Smooth muscle cell (in vitro differentiated cells): Measurements from ENCODE around the gene CCNG1. TPM values are rescaled to one million over a fixed set of nuclear protein-coding genes. Genes with fewer than 3 reads are reported as not detected.

ENCODE experiments used
- DNase-seq: peaks from one replicate; lab custom pipeline; 2025; ENCODE audit not compliant: unreplicated experiment; lab: John Stamatoyannopoulos, UW
- H2AFZ ChIP-seq: fragments of 200-600 bp; sonication (generic); 2 replicates; pipeline ENCODE4 v1.6.0; 2016; ENCODE audit warnings: antibody characterized with exemption, low read depth, mild to moderate bottlenecking
- H3F3A ChIP-seq: fragments of 200-600 bp; sonication (generic); 2 replicates; pipeline ENCODE4 v1.6.0; 2017; ENCODE audit warnings: antibody characterized with exemption, low read depth
- H3K27ac ChIP-seq: fragments of 200-600 bp; sonication (generic); 2 replicates; pipeline ENCODE4 v1.5.1; 2016; ENCODE audit warnings: low read depth, mild to moderate bottlenecking
- H3K27me3 ChIP-seq: fragments of 200-600 bp; sonication (generic); 2 replicates; pipeline ENCODE4 v1.6.1; 2016; ENCODE audit warnings: low read depth, mild to moderate bottlenecking
- H3K36me3 ChIP-seq: fragments of 200-600 bp; sonication (generic); 2 replicates; pipeline ENCODE4 v1.5.1; 2016; ENCODE audit warnings: low read depth
- H3K4me1 ChIP-seq: fragments of 200-600 bp; sonication (generic); 2 replicates; pipeline ENCODE4 v1.5.1; 2016; ENCODE audit warnings: low read depth
- H3K4me2 ChIP-seq: fragments of 200-600 bp; sonication (generic); 2 replicates; pipeline ENCODE4 v1.6.0; 2016; ENCODE audit warnings: mild to moderate bottlenecking
- H3K4me3 ChIP-seq: fragments of 200-600 bp; sonication (generic); 2 replicates; pipeline ENCODE4 v1.5.1; 2016; ENCODE audit warnings: mild to moderate bottlenecking
- H3K79me2 ChIP-seq: fragments of 200-600 bp; sonication (generic); 2 replicates; pipeline ENCODE4 v1.6.0; 2016; ENCODE audit warnings: low read depth, mild to moderate bottlenecking
- H3K9ac ChIP-seq: fragments of 200-600 bp; sonication (generic); 2 replicates; pipeline ENCODE4 v1.6.0; 2016; ENCODE audit warnings: low read depth
- H3K9me3 ChIP-seq: fragments of 200-600 bp; sonication (generic); replicated peaks from 2 replicates; pipeline ENCODE4 v1.5.1; 2016; ENCODE audit warnings: low read depth
- H4K20me1 ChIP-seq: fragments of 200-600 bp; sonication (generic); 2 replicates; pipeline ENCODE4 v1.6.0; 2016; ENCODE audit warnings: low read depth
- CTCF ChIP-seq: fragments of 200-600 bp; sonication (generic); IDR thresholded peaks from 2 replicates; pipeline ENCODE4 v1.5.1; 2017; ENCODE audit warnings: borderline replicate concordance, mild to moderate bottlenecking, antibody characterized with exemption; ENCODE audit not compliant: insufficient read depth, poor library complexity, severe bottlenecking
- WGBS: methylation state at CpG from one replicate; pipeline ENCODE4 v1.1.7; 2016; ENCODE audit warnings: low lambda C conversion rate; 5-methylcytosine and 5-hydroxymethylcytosine counted together
- polyA plus RNA-seq: library from polyadenylated mRNA; unstranded; fragments of >200 nt; fragmentation: Nextera tagmentation; extraction: Ambion mirVana; gene quantifications from 2 replicates; pipeline ENCODE4 v1.2.1, GENCODE V29; 2016
- total RNA-seq: library from RNA; depleted of rRNA; stranded (reverse); fragments of >200 nt; gene quantifications from 2 replicates; pipeline ENCODE4 v1.2.3, GENCODE V29; 2014

Gene CCNG1
- total and polyA plus RNA-seq, 2 experiments from 2014 or later, result 114 to 247 TPM

DNA sequence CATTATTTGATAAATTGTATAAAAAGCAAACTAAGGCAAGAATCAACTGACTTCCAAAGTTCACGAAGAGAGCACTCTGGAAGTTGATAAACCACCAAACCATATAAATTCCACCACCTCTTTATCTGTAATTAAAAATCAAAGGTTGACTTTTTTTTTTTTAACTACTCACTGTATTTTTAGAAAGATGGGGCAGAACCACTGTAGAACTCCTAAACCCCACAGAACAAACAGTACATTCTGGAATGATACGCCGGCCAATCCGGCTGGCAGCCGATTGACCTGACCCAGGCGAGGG is 435 bp upstream of the CCNG1 start:
- Histone ChIP-seq H3K4me1 (peaks cover 35% of the 10 kb centered on the region), H4K20me1 (peaks cover 44% of the 10 kb centered on the region), H3K27ac (peak overlapping the region; percentile 61), H3K9ac (peak overlapping the region; percentile 39), H3K4me3 (peak overlapping the region; percentile 96), H3K36me3 (peaks cover 5% of the 10 kb centered on the region), H3K27me3 (no peaks in the 10 kb centered on the region), H3K4me2 (peak overlapping the region; percentile 84), H2AFZ (peak overlapping the region; percentile 44), H3K9me3 (no peaks in the 10 kb centered on the region), H3K79me2 (peaks cover 44% of the 10 kb centered on the region), H3F3A (peaks cover 12% of the 10 kb centered on the region)
- 2% methylated on average over 6 of the region's 6 CpGs for WGBS
- no peak for TF ChIP-seq CTCF
- no peak for DNase-seq

- no peak for TF ChIP-seq CTCF
- Histone ChIP-seq H3K27ac (peak overlapping the region; percentile 93), H4K20me1 (peaks cover 63% of the 10 kb centered on the region), H3F3A (peaks cover 12% of the 10 kb centered on the region), H3K4me3 (peak overlapping the region; percentile 96), H3K9ac (peak overlapping the region; percentile 99), H3K4me1 (peaks cover 36% of the 10 kb centered on the region), H3K27me3 (no peaks in the 10 kb centered on the region), H3K4me2 (peak overlapping the region; percentile 100), H3K79me2 (peaks cover 51% of the 10 kb centered on the region), H3K9me3 (no peaks in the 10 kb centered on the region), H2AFZ (no peak overlapping the region), H3K36me3 (peaks cover 17% of the 10 kb centered on the region)
- 32% methylated on average over 2 of the region's 2 CpGs for WGBS
- no peak for DNase-seq
These were observed 1.7 kb downstream of the CCNG1 start for GRCh38 chr5:163439092-163439425.

DNA sequence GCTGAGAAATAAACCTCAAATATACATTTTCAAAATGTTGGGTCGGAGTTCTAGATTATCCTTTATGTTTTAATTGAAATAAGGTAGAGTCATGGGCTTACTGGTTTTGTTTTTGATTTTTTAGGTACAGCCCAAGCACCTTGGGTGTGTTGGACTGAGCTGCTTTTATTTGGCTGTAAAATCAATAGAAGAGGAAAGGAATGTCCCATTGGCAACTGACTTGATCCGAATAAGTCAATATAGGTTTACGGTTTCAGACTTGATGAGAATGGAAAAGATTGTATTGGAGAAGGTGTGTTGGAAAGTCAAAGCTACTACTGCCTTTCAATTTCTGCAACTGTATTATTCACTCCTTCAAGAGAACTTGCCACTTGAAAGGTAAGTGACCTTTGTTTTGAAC is 3.6 kb downstream of the CCNG1 start:
- H3K4me3 ChIP-seq, result no peak overlapping the region
- 93% methylated on average over 3 of the region's 3 CpGs for WGBS
- H3F3A ChIP-seq, result peaks cover 21% of the 10 kb centered on the region
- no peak for DNase-seq
- no peaks in the 10 kb centered on the region for H3K9me3 ChIP-seq
- TF ChIP-seq CTCF, result no peak
- peak overlapping the region; percentile 100 for H3K4me2 ChIP-seq
- peaks cover 36% of the 10 kb centered on the region for H3K4me1 ChIP-seq
- no peak overlapping the region for H3K27ac ChIP-seq
- H3K27me3 ChIP-seq, result no peaks in the 10 kb centered on the region
- peaks cover 51% of the 10 kb centered on the region for H3K79me2 ChIP-seq
- H3K9ac ChIP-seq, result no peak overlapping the region
- no peak overlapping the region for H2AFZ ChIP-seq
- H3K36me3 ChIP-seq, result peaks cover 27% of the 10 kb centered on the region
- H4K20me1 ChIP-seq, result peaks cover 81% of the 10 kb centered on the region

DNA sequence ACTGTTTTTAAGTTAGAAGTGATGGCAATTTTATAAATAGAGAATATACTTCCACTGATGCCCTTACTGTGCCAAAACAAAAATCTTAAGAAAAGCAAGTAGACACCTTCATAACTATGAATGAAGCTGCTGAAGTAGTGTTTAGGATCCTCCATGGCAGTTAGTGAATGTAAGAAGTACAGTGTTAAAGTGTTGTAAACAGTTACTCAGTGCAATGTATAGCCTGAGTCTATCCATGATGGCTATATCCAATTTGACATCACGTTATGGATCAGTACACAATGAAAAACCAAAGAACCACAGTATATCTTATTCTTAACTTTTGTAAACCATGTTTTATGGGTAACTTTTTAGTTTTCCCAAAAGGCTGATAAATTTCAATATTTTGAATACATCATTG is 7.1 kb downstream of the CCNG1 start:
- no peak overlapping the region for H3K27ac ChIP-seq
- H3K9ac ChIP-seq, result no peak overlapping the region
- peaks cover 30% of the 10 kb centered on the region for H3K79me2 ChIP-seq
- peaks cover 44% of the 10 kb centered on the region for H3K36me3 ChIP-seq
- H4K20me1 ChIP-seq, result peaks cover 73% of the 10 kb centered on the region
- H3K4me1 ChIP-seq, result peaks cover 19% of the 10 kb centered on the region
- H3K27me3 ChIP-seq, result no peaks in the 10 kb centered on the region
- 91% methylated on average over 1 of the region's 1 CpG for WGBS
- TF ChIP-seq CTCF, result no peak
- DNase-seq, result no peak
- no peak overlapping the region for H3K4me2 ChIP-seq
- H3F3A ChIP-seq, result peaks cover 13% of the 10 kb centered on the region
- no peaks in the 10 kb centered on the region for H3K9me3 ChIP-seq
- no peak overlapping the region for H2AFZ ChIP-seq
- no peak overlapping the region for H3K4me3 ChIP-seq
